Transverse colon (tissue), 4 donors: ENCODE data around the gene SPACA6.

ENCODE experiments used
- EP300 ChIP-seq: sonication (generic); formaldehyde crosslinking; IDR thresholded peaks from one replicate; pipeline ENCODE4 v1.6.1; 2017; ENCODE audit warnings: antibody characterized with exemption, low read depth
- POLR2A ChIP-seq: fragments of 450-650 bp; IDR thresholded peaks from one replicate; pipeline ENCODE4 v1.6.1; 2016; ENCODE audit warnings: antibody characterized with exemption, mild to moderate bottlenecking, moderate library complexity
- POLR2AphosphoS5 ChIP-seq, 3 donors: sonication (generic); formaldehyde crosslinking; IDR thresholded peaks; one replicate each; pipeline ENCODE4 v1.6.1; 2016; ENCODE audit warnings: antibody characterized with exemption in 3 of 3
- TF ChIP-seq, protein P1 (sequence below), 5 experiments: fragments of 200-600 bp in 3 of 5; fragments of 450-650 bp in 2 of 5; sonication (generic) in 3 of 5; IDR thresholded peaks; 1 replicate in 2 of 5; 2 replicates in 3 of 5; pipeline ENCODE4 v1.5.1; 2016 to 2017; ENCODE audit warnings: antibody characterized with exemption in 5 of 5, inconsistent platforms in 3 of 5, mild to moderate bottlenecking in 2 of 5, moderate library complexity in 1 of 5

DNA sequence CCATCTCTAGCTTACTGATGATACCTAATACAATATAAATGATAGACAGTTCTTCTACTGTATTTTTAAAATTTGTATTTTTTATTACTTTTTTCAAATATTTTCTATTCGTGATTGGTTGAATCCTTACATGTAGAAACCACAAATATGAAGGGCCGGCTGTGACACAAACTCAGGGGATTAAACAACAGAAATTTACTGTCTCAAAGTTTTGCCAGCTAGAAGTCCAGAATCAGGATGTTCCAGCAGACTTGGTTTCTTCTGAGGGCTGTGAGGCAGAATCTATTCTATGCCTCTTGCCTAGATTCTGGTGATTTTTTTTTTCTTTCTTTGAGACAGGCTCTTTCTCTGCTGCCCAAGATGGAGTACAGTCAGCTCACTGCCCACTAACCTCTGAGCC lies 44.8 kb downstream of the SPACA6 start:
- TF ChIP-seq, protein P1, sequence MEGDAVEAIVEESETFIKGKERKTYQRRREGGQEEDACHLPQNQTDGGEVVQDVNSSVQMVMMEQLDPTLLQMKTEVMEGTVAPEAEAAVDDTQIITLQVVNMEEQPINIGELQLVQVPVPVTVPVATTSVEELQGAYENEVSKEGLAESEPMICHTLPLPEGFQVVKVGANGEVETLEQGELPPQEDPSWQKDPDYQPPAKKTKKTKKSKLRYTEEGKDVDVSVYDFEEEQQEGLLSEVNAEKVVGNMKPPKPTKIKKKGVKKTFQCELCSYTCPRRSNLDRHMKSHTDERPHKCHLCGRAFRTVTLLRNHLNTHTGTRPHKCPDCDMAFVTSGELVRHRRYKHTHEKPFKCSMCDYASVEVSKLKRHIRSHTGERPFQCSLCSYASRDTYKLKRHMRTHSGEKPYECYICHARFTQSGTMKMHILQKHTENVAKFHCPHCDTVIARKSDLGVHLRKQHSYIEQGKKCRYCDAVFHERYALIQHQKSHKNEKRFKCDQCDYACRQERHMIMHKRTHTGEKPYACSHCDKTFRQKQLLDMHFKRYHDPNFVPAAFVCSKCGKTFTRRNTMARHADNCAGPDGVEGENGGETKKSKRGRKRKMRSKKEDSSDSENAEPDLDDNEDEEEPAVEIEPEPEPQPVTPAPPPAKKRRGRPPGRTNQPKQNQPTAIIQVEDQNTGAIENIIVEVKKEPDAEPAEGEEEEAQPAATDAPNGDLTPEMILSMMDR (IDR thresholded peaks at IDR 0.05): no peak
- TF ChIP-seq POLR2AphosphoS5 (IDR thresholded peaks at IDR 0.05) (no peak), POLR2A (no peak), EP300 (no peak)
